Measurements from ENCODE around the gene DLX3. TPM values are rescaled to one million over a fixed set of nuclear protein-coding genes. Genes with fewer than 3 reads are reported as not detected.

DLX3 gene
- total and polyA plus RNA-seq, 4 donors = 0.17 to 1.3 (median 0.64) TPM

DNA sequence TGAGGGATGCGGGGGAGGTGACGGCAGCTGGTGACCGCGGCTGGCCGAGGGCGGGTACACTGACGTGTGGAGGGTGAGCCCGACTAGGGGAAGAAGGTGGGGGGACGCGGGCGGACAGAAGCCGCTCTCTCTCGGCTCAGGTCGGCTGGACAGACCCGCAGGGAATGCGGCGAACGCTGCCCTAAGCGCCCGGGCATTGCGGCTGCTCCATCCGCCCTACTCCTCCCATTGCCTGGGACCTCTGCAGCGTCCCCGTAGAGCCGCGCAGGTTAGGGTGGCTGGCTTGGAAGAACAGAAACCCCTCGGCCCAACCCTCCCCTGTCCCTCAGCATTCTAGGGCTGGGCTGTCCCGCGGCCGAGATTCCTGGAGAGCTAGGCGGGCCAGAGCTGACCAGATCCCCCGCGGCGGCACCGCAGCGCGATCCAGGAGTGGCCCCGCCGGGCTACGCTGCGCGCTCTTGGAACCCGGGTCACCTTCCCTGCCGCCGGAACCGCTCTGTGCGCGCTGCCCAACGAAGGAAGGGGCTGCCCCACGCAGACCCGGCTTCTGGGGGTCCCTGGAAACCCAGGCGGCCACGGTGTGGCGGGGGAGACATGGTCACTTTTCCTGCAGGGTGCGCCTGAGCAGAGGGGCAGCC, 23.1 kb downstream of the DLX3 start:
- Histone ChIP-seq H3K4me1 (ENCODE audit: control insufficient read depth in 5 of 5, insufficient read depth in 5 of 5, low read length in 5 of 5) (peaks cover 0 to 28% (median 4%) of the 10 kb centered on the region in 5 donors), H3K9me3 (ENCODE audit: control insufficient read depth in 4 of 4, insufficient read depth in 3 of 4, low read length in 3 of 4) (no peaks in the 10 kb centered on the region), H3K27ac (ENCODE audit: low read depth in 1 of 2, low read length in 1 of 2) (no peak overlapping the region), H3K9ac (ENCODE audit: insufficient read depth in 1 of 2, low read length in 2 of 2) (no peak overlapping the region), H3K27me3 (ENCODE audit: control insufficient read depth in 3 of 3, insufficient read depth in 3 of 3, low read length in 2 of 3) (peaks cover 4 to 85% (median 79%) of the 10 kb centered on the region in 3 donors), H3K4me3 (no peak overlapping the region), H3K36me3 (ENCODE audit: control insufficient read depth in 4 of 4, insufficient read depth in 4 of 4, low read length in 4 of 4) (no peaks in the 10 kb centered on the region)
- no peak for ATAC-seq (ENCODE audit: insufficient read depth, low FRiP score)
- WGBS, 2 donors = 3% methylated on average over 49 to 55 of the region's 55 CpGs
- DNase-seq = peak in 1 of 3 donors; percentile 19
- TF ChIP-seq, protein P1, sequence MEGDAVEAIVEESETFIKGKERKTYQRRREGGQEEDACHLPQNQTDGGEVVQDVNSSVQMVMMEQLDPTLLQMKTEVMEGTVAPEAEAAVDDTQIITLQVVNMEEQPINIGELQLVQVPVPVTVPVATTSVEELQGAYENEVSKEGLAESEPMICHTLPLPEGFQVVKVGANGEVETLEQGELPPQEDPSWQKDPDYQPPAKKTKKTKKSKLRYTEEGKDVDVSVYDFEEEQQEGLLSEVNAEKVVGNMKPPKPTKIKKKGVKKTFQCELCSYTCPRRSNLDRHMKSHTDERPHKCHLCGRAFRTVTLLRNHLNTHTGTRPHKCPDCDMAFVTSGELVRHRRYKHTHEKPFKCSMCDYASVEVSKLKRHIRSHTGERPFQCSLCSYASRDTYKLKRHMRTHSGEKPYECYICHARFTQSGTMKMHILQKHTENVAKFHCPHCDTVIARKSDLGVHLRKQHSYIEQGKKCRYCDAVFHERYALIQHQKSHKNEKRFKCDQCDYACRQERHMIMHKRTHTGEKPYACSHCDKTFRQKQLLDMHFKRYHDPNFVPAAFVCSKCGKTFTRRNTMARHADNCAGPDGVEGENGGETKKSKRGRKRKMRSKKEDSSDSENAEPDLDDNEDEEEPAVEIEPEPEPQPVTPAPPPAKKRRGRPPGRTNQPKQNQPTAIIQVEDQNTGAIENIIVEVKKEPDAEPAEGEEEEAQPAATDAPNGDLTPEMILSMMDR (IDR thresholded peaks at IDR 0.05; ENCODE audit: control extremely low read depth, extremely low read depth) = no peak

DNA sequence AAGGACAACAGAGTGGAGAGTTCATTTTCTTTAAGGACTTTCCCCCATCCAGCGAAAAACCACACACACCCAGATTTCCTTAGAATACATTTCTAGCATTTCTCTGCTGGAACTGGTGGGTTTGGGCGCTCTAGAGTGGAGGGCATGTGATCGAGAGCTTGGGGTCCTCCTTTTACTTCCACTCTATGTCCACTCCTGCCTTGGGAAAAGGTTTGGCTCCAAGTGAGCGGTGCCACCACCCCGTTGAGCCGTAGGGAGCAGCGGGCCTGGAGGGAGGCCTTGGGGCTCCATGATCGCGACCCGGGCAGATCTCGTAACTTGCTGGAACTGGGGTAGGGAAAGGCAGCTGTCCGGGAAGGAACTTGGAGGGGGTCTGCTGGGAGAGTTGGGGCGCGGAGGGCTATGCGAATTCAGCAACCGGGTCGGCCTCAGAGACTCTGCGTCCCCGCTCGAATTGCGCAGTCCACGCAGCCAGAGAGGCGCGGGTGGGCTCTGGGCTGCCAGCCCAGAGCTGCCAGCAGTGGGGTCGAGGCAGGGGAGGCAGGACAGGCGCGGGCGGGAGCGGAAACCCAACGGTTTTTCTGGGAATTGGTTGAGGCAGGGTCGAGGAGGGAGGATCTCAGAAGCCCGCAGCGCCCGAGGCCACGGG, 23.7 kb downstream of the DLX3 start:
- Histone ChIP-seq H3K4me1 (ENCODE audit: control insufficient read depth in 5 of 5, insufficient read depth in 5 of 5, low read length in 5 of 5) (peaks cover 0 to 28% (median 4%) of the 10 kb centered on the region in 5 donors), H3K4me3 (no peak overlapping the region), H3K36me3 (ENCODE audit: control insufficient read depth in 4 of 4, insufficient read depth in 4 of 4, low read length in 4 of 4) (no peaks in the 10 kb centered on the region), H3K27ac (ENCODE audit: low read depth in 1 of 2, low read length in 1 of 2) (no peak overlapping the region), H3K9ac (ENCODE audit: insufficient read depth in 1 of 2, low read length in 2 of 2) (no peak overlapping the region), H3K27me3 (ENCODE audit: control insufficient read depth in 3 of 3, insufficient read depth in 3 of 3, low read length in 2 of 3) (peaks cover 4 to 87% (median 82%) of the 10 kb centered on the region in 3 donors), H3K9me3 (ENCODE audit: control insufficient read depth in 4 of 4, insufficient read depth in 3 of 4, low read length in 3 of 4) (no peaks in the 10 kb centered on the region)
- TF ChIP-seq, protein P1 (IDR thresholded peaks at IDR 0.05; ENCODE audit: control extremely low read depth, extremely low read depth) = no peak
- WGBS, 2 donors = 7 to 14% methylated on average over 35 of the region's 35 CpGs
- ATAC-seq (ENCODE audit: insufficient read depth, low FRiP score) = no peak
- peak in 1 of 3 donors; percentile 33 for DNase-seq

DNA sequence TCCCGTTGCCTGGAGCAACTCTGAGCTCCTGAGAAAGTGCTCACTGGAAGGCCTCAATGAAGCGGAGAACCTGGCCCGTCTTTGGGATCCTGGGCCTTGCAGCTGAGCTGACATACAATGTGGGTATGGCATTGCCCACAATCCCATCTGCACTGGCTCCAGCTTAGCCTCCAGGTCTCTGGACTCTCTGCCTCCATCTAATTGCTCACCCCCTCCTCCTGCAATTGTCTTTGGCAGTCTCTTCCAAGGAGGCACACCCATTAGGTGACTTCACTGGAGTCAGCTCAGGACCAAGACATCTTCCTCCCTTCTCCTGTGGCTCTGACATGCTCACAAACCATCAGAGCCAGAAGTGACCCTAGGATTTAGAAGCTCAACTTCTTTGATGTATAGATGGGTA, 24.5 kb downstream of the DLX3 start:
- ATAC-seq (ENCODE audit: insufficient read depth, low FRiP score) (no peak), DNase-seq (no peak)
- H3K27ac ChIP-seq (ENCODE audit: low read depth in 1 of 2, low read length in 1 of 2) = no peak overlapping the region
- no peak overlapping the region for H3K9ac ChIP-seq (ENCODE audit: insufficient read depth in 1 of 2, low read length in 2 of 2)
- peaks cover 0 to 28% (median 4%) of the 10 kb centered on the region in 5 donors for H3K4me1 ChIP-seq (ENCODE audit: control insufficient read depth in 5 of 5, insufficient read depth in 5 of 5, low read length in 5 of 5)
- H3K4me3 ChIP-seq = no peak overlapping the region
- TF ChIP-seq, protein P1 (IDR thresholded peaks at IDR 0.05; ENCODE audit: control extremely low read depth, extremely low read depth) = no peak
- no peaks in the 10 kb centered on the region for H3K36me3 ChIP-seq (ENCODE audit: control insufficient read depth in 4 of 4, insufficient read depth in 4 of 4, low read length in 4 of 4)
- no peaks in the 10 kb centered on the region for H3K9me3 ChIP-seq (ENCODE audit: control insufficient read depth in 4 of 4, insufficient read depth in 3 of 4, low read length in 3 of 4)
- peaks cover 4 to 91% (median 90%) of the 10 kb centered on the region in 3 donors for H3K27me3 ChIP-seq (ENCODE audit: control insufficient read depth in 3 of 3, insufficient read depth in 3 of 3, low read length in 2 of 3)
- WGBS, 2 donors = 53 to 76% methylated on average over 3 of the region's 3 CpGs
